Naive thymus-derived CD8-positive, alpha-beta T cell (primary cell): ENCODE measurements around the gene BTBD10. TPM values are rescaled to one million over a fixed set of nuclear protein-coding genes. Genes with fewer than 3 reads are reported as not detected.

Experiments used
- ATAC-seq, 2 donors: fragments of 150-1000 bp; cut with Tn5 transposase in 1 of 2; sonication (Bioruptor Pico), chemical (Tn5 transposase) in 1 of 2; 1 replicate in 1 of 2; 2 replicates in 1 of 2; pipeline ENCODE4 v1.10.0; 2021; ENCODE audit warnings: mild to moderate bottlenecking in 2 of 2, moderate library complexity in 2 of 2
- POLR2A ChIA-PET: fragments of 350-600 bp; sonication (Branson Sonifier 250); formaldehyde crosslinking; loops from one replicate; lab custom pipeline; 2021; ENCODE audit warnings: antibody characterized with exemption; lab: Charles Lee
- DNase-seq, 10 donors: peaks; one replicate each; pipeline versions ENCODE4 v3.0.0 to v3.0.0-alpha.2; 2020 to 2022
- H3K27ac Mint-ChIP-seq, 10 donors: one replicate each; pipeline ENCODE4 v1.8.0; 2020 to 2022; ENCODE audit warnings: mild to moderate bottlenecking in 10 of 10, mixed read lengths in 10 of 10, moderate library complexity in 4 of 10, inconsistent platforms in 1 of 10
- H3K27me3 Mint-ChIP-seq, 5 donors: one replicate each; pipeline ENCODE4 v1.8.0; 2021 to 2022; ENCODE audit warnings: mixed read lengths in 5 of 5
- H3K36me3 Mint-ChIP-seq, 3 donors: one replicate each; pipeline ENCODE4 v1.8.0; 2020 to 2022; ENCODE audit warnings: mixed read lengths in 3 of 3, mild to moderate bottlenecking in 2 of 3, inconsistent platforms in 1 of 3
- H3K4me1 Mint-ChIP-seq, 4 donors: one replicate each; pipeline ENCODE4 v1.8.0; 2021 to 2022; ENCODE audit warnings: mixed read lengths in 4 of 4
- H3K4me3 Mint-ChIP-seq, 10 donors: one replicate each; pipeline ENCODE4 v1.8.0; 2020 to 2022; ENCODE audit warnings: mild to moderate bottlenecking in 10 of 10, mixed read lengths in 10 of 10, moderate library complexity in 6 of 10, inconsistent platforms in 1 of 10
- H3K9me3 Mint-ChIP-seq, 9 donors: one replicate each; pipeline ENCODE4 v1.8.0; 2020 to 2022; ENCODE audit warnings: mixed read lengths in 9 of 9, mild to moderate bottlenecking in 3 of 9, inconsistent platforms in 1 of 9, moderate library complexity in 1 of 9
- polyA plus RNA-seq, 3 donors: library from polyadenylated mRNA; unstranded; fragments of 300-500 nt; fragmentation: Illumina TruSeq; gene quantifications; one replicate each; pipeline ENCODE4 v1.2.3, GENCODE V29; 2021
- total RNA-seq, 8 experiments: library from RNA in 2 of 8; stranded (reverse) in 2 of 8; gene quantifications; one replicate each; pipeline ENCODE4 v1.2.3 and lab custom pipeline; 2021 to 2026

The BTBD10 gene
- total RNA-seq (10 to 100 TPM; 19.3 to 20.2 TPM), polyA plus RNA-seq (1 to 10 TPM; 7.1 to 9.4 (median 9.4) TPM), total RNA-seq (lab: John Stamatoyannopoulos, UW) (22.0 to 34.4 (median 28.7) reads per million in 6 experiments)

DNA sequence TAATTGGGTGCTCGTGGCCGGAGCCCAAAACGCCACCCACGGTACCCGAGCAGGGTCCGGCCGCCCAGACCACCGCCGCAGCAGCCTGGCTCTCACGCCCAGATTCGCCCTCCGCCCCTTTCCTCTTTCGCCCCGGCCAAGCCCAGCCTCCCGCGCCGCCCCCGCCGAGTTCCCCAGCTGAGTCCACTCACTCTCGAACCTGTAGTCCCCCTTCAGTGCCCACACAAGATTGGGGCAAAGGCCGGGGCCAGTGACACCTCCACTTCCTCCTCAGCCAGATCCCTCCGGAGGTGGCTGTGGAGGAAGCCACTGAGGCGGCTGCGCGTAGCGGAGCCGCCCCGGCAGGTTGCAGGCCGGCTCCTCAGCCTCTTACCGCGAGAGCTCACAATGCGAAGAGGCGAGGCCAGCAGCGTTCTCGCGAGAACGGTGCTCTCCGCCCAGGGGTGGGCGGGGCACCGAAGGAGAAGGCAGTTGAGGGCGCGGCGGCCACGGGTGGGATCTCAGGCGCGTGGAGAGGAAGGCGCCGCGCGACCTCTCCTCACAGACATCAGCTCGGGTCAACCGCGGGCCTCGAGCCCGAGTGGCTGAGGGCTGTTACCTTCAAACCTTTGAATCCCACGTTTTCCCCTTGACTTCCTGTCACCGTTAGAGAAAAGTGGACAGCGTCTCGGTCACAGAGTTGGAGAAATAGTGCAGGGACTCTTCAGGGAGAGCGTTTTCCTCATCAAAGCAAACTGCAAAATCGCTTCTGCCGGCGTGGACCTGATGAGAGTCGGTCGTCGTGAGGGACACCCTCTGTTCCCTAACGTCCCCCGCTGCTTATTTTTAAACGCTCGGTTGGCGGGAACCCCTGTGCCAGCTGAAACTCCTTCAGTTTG lies at the start of gene BTBD10:
Gene BTBD10 (minus strand): TSS at position 322 of the 878 bp plus-strand sequence. CDS start 18,098 bp downstream, outside the sequence.
- Mint-ChIP-seq H3K4me3 (peak within 1 kb of the TSS; percentile 97 to 100 (median 98)), H3K27ac (peak within 1 kb of the TSS; percentile 94 to 100 (median 98)), H3K4me1 (peaks cover 20 to 52% (median 43%) of the 10 kb centered on the region in 4 donors), H3K27me3 (no peaks in the 10 kb centered on the region), H3K36me3 (peaks cover 0 to 9% (median 8%) of the 10 kb centered on the region in 3 donors), H3K9me3 (no peaks in the 10 kb centered on the region)
- ATAC-seq (peak; percentile 95 to 97), DNase-seq (peak; percentile 84 to 96 (median 93))
- POLR2A ChIA-PET: interaction anchor here (0.6 to 2.2 kb wide), 10 partner anchors 10 to 1621 kb away, joined by 3 to 8 read pairs (median 4); partner anchors contain the start of genes FAR1 and USP47

DNA sequence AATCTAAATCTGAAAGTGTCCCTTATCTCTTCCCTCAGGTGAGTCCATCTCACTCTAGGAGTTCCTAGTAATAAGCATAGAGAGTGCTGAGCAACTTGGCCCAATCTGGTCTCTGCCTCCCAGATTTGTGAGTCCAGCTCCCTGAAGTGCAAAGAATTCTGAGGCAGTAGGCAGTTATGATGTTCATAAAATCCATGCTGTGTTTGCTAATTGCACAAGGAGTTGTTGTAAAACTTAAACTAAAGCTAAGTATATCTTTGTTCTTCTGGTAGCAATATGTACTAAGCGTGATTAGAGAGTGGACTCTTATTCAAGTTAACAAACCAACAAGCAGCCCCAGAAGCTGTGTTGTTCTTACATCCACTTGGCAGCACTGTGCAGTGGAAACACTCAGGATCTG lies 40.4 kb upstream of the BTBD10 start:
- ATAC-seq (no peak), DNase-seq (no peak)
- Mint-ChIP-seq H3K4me1 (no peaks in the 10 kb centered on the region), H3K9me3 (peaks cover 0 to 11% (median 0%) of the 10 kb centered on the region in 9 donors), H3K4me3 (no peak overlapping the region), H3K36me3 (peaks cover 0 to 4% (median 0%) of the 10 kb centered on the region in 3 donors), H3K27me3 (peaks cover 9 to 48% (median 23%) of the 10 kb centered on the region in 5 donors), H3K27ac (no peak overlapping the region)
- POLR2A ChIA-PET: no interaction called here

DNA sequence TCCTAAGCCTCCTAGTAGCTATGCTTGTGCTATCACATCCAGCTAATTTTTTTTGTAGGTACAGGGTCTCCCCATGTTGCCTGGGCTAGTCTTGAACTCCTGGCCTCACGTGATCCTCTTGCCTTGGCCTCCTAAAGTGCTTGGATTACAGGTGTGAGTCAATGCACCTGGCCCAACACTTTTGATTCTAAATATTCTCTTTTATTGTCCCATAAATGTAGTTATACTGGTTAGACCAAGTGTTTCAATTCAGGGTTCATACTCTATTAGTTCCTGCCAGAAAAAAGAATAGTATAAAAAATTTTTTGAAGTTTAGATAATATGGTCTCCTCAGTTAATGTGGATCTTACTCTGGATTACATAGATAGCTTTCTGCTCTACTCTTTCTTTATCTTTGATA lies 39.5 kb upstream of the BTBD10 start:
- Mint-ChIP-seq H3K4me3 (no peak overlapping the region), H3K4me1 (no peaks in the 10 kb centered on the region), H3K27me3 (peaks cover 12 to 55% (median 25%) of the 10 kb centered on the region in 5 donors), H3K9me3 (peaks cover 0 to 16% (median 0%) of the 10 kb centered on the region in 9 donors), H3K36me3 (peaks cover 0 to 4% (median 0%) of the 10 kb centered on the region in 3 donors), H3K27ac (no peak overlapping the region)
- ATAC-seq: no peak
- DNase-seq: no peak
- POLR2A ChIA-PET: no interaction called here

DNA sequence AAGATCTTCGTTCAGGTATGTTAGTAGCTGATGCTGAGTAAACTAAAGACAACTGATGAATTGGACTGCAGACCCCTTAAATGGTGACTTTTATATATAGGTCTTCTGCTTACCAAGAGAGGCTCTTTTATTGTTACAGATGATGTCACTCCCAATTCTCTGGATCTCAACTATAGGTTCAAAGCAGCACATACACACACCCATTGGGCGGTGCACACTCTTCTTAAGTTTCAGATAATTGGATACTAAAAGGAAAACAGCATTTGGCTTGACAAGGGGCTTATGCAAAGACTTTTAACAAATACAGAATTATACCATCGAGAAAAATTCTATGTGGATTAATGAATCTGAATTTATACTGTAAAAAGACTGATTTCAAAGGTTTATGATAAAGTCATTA lies 32.9 kb upstream of the BTBD10 start, which contains the start of gene PTH:
Gene PTH (minus strand): TSS at position 69 of the 400 bp plus-strand sequence. CDS start 3,142 bp downstream, outside the sequence.
- DNase-seq (no peak), ATAC-seq (no peak)
- Mint-ChIP-seq H3K4me3 (no peak within 1 kb of the TSS), H3K4me1 (no peaks in the 10 kb centered on the region), H3K27me3 (peaks cover 4 to 38% (median 22%) of the 10 kb centered on the region in 5 donors), H3K27ac (no peak within 1 kb of the TSS), H3K36me3 (no peaks in the 10 kb centered on the region), H3K9me3 (peaks cover 0 to 16% (median 0%) of the 10 kb centered on the region in 9 donors)
- POLR2A ChIA-PET: no interaction called here

DNA sequence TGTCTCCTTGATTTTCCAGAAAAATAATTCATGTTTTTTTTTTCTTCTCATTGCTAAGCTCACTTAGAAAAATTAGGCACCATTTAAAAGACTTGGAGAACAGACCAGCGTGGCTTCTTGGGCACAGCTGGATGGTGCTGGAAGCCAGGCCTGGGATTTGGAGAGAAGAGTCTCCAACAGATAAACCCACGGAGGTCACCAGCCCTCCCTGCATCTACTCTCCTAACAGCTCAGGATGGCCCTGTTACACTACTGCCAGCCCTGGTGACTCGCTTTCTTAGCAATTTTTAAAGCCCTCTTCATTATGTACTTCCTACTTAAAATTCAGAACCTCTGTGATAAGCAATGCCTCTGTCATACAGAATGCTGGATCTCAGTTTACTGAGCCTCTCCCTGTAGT lies 31.0 kb upstream of the BTBD10 start:
- DNase-seq (no peak), ATAC-seq (no peak)
- peaks cover 4 to 26% (median 17%) of the 10 kb centered on the region in 5 donors for H3K27me3 Mint-ChIP-seq
- no peaks in the 10 kb centered on the region for H3K4me1 Mint-ChIP-seq
- POLR2A ChIA-PET: no interaction called here
- no peak overlapping the region for H3K4me3 Mint-ChIP-seq
- H3K27ac Mint-ChIP-seq: no peak overlapping the region
- H3K9me3 Mint-ChIP-seq: peaks cover 0 to 12% (median 0%) of the 10 kb centered on the region in 9 donors
- no peaks in the 10 kb centered on the region for H3K36me3 Mint-ChIP-seq

DNA sequence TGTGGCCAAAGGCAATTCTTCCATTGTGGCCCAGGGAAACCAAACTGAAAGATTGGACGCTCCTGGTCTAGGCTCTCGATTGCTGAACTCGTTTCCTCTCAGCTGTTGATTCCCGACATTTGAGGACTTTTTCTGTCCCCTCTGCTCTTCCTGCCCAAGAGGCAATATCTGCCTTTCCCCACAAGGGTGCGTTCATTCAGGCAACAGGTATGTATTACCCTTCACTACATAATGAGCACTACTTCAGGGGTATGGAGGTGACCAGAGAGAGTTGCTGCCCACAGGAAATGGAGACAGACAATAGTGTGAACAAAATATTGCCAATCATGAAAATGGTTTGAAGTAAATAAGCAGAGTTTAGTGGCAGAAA lies 24.6 kb upstream of the BTBD10 start:
- Mint-ChIP-seq H3K27me3 (peaks cover 0 to 13% (median 4%) of the 10 kb centered on the region in 5 donors), H3K36me3 (peaks cover 0 to 6% (median 0%) of the 10 kb centered on the region in 3 donors), H3K27ac (peak overlapping the region; percentile 4 to 93 (median 74)), H3K4me3 (peak overlapping the region; percentile 39 to 92 (median 82)), H3K9me3 (peaks cover 0 to 8% (median 2%) of the 10 kb centered on the region in 9 donors), H3K4me1 (peaks cover 5 to 9% (median 7%) of the 10 kb centered on the region in 4 donors)
- DNase-seq (peak in 4 of 10 donors; percentile 7 to 41 (median 32)), ATAC-seq (peak; percentile 72 to 75)
- POLR2A ChIA-PET: interaction anchor here (1.7 kb wide), 1 partner anchor 24 kb away, joined by 7 read pairs; the partner anchor contains the start of gene BTBD10

DNA sequence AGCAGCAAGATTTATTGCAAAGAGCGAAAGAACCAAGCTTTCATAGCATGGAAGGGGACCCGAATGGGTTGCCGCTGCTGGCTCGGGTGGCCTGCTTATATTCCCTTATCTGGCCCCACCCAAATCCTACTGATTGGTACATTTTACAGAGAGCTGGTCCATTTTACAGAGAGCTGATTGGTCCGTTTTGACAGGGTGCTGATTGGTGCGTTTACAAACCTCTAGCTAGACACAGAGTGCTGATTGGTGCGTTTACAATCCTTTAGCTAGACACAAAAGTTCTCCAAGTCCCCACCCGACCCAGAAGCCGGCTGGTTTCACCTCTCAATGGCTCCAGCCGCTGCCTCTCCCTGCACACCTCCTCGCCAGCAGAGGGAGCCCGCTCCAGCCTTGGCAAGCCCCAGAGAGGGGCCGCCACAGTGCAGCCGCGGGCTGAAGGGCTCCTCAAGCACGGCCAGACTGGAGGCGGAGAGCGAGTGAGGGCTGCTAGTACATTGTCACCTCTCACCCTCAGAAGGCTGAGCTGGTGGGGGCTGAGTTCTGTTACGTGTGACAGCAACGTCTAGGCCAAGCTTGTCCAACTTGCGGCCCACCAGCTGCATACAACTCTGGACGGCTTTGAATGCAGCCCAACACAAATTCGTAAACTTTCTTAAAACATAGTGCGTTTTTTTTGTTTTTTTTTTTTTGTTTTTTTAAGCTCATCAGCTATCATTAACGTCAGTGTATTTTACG lies 24.1 kb upstream of the BTBD10 start:
- H3K4me3 Mint-ChIP-seq: peak overlapping the region; percentile 39 to 92 (median 82)
- ATAC-seq (peak; percentile 91 to 96), DNase-seq (peak; percentile 33 to 81 (median 56))
- POLR2A ChIA-PET: interaction anchor here (1.7 kb wide), 1 partner anchor 24 kb away, joined by 7 read pairs; the partner anchor contains the start of gene BTBD10
- peaks cover 5 to 9% (median 7%) of the 10 kb centered on the region in 4 donors for H3K4me1 Mint-ChIP-seq
- peaks cover 0 to 11% (median 3%) of the 10 kb centered on the region in 9 donors for H3K9me3 Mint-ChIP-seq
- peaks cover 0 to 10% (median 4%) of the 10 kb centered on the region in 5 donors for H3K27me3 Mint-ChIP-seq
- H3K36me3 Mint-ChIP-seq: peaks cover 0 to 6% (median 0%) of the 10 kb centered on the region in 3 donors
- peak overlapping the region; percentile 4 to 93 (median 74) for H3K27ac Mint-ChIP-seq

DNA sequence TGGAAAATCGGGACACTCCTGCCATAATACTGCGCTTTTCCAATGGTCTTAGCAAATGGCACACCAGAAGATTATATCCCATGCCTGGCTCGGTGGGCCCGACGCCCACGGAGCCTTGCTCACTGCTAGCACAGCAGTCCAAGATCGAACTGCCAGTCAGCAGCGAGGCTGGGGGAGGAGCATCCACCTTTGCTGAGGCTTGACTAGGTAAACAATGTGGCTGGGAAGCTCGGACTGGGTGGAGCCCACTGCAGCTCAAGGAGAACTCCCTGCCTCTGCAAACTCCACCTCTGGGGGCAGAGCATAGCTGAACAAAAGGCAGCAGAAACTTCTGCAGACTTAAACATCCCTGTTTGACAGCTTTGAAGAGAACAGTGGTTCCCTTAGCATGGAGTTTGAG lies 17.2 kb upstream of the BTBD10 start:
- Mint-ChIP-seq H3K4me3 (no peak overlapping the region), H3K9me3 (peaks cover 0 to 13% (median 3%) of the 10 kb centered on the region in 9 donors), H3K27ac (peak overlapping the region in 1 of 10 donors; percentile 41), H3K36me3 (peaks cover 0 to 6% (median 0%) of the 10 kb centered on the region in 3 donors), H3K27me3 (peaks cover 4 to 29% (median 15%) of the 10 kb centered on the region in 5 donors), H3K4me1 (no peaks in the 10 kb centered on the region)
- POLR2A ChIA-PET: no interaction called here
- ATAC-seq: no peak
- no peak for DNase-seq

DNA sequence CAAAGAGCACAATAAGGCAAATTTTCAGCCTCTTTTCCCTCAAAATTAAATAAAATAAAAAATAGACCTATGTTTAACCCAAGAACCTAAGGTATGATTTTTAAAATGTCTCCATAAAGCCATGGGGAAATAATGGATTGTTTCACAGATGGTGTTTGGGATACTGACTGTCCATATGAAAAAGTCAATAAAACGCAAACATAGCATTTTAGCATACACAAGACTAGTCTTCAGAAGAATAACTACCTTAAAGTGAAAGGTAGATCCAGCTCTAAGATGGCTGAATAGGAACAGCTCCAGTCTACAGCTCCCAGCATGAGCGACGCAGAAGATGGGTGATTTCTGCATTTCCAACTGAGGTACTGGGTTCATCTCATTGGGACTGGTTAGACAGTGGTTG lies 16.7 kb upstream of the BTBD10 start:
- Mint-ChIP-seq H3K9me3 (peaks cover 0 to 12% (median 3%) of the 10 kb centered on the region in 9 donors), H3K27me3 (peaks cover 4 to 29% (median 18%) of the 10 kb centered on the region in 5 donors), H3K36me3 (peaks cover 0 to 6% (median 0%) of the 10 kb centered on the region in 3 donors), H3K4me3 (no peak overlapping the region), H3K4me1 (no peaks in the 10 kb centered on the region), H3K27ac (no peak overlapping the region)
- ATAC-seq (no peak), DNase-seq (no peak)
- POLR2A ChIA-PET: no interaction called here

DNA sequence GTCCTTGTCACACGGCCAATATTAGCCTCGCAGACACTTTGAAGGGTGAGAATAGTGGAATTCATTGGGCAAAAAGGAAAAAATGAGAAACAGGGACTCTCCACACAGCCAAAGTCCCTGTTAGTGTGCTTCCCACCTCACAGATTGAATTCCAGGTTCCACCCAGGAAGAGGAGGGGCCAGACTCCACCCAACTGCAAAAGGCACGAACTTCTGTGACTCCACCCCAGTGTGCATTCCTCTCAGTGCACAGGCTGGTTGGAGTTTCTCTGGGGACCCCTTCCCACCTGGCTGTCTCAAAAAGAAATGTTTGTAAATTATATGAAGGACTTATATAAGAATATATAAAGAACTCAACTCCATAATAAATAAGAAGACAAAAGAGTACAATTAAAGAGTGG lies 12.1 kb upstream of the BTBD10 start:
- Mint-ChIP-seq H3K36me3 (no peaks in the 10 kb centered on the region), H3K27me3 (peaks cover 3 to 31% (median 19%) of the 10 kb centered on the region in 5 donors), H3K27ac (no peak overlapping the region), H3K4me3 (no peak overlapping the region), H3K9me3 (no peaks in the 10 kb centered on the region), H3K4me1 (no peaks in the 10 kb centered on the region)
- DNase-seq: no peak
- POLR2A ChIA-PET: no interaction called here
- no peak for ATAC-seq

DNA sequence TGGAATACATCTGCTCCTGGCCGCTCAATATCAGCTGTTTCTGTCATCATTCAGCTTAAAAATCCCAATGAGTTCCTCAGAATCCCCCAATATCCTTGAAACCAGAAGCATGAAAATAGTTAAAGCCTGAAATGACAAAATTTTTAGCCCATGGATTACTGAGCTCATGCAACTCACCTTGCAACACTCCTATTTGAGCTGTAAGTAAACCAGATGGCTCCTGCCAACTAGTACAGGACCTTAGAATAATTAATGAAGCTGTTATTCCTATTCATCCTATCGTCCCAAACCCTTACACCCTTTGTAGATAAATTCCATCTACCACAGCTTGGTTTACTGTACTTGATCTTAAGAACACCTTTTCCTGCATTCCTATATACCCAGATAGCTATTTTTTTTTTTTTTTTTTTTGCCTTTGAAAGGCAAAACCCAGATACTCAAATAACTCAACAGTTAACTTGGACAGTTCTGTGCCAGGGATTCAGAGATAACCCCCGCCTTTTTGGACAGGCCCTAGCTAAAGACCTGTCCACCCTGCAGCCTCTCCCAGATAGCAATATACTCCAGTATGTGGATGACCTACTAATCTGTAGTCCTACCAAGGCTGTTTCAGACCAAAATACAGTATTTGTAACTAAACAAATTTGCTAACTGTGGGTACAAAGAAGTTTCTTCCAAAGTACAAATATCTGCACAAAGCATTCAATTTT lies 10.1 kb upstream of the BTBD10 start:
- H3K27ac Mint-ChIP-seq: no peak overlapping the region
- no peaks in the 10 kb centered on the region for H3K4me1 Mint-ChIP-seq
- H3K27me3 Mint-ChIP-seq: peaks cover 11 to 27% (median 14%) of the 10 kb centered on the region in 5 donors
- no peak for ATAC-seq
- no peak overlapping the region for H3K4me3 Mint-ChIP-seq
- H3K9me3 Mint-ChIP-seq: no peaks in the 10 kb centered on the region
- no peaks in the 10 kb centered on the region for H3K36me3 Mint-ChIP-seq
- DNase-seq: no peak
- POLR2A ChIA-PET: interaction anchor here (0.6 to 0.9 kb wide), 2 partner anchors 10 to 19 kb away, joined by 3 to 4 read pairs; partner anchors contain the start of gene BTBD10
